NT2/D1 (cell line): ENCODE measurements around the gene FOXP1.

Experiments
- DNase-seq: peaks from one replicate; pipeline ENCODE4 v3.0.0-alpha.2; 2011; ENCODE audit warnings: low read depth, low spot score
- H3K27me3 ChIP-seq: 2 replicates; pipeline ENCODE4 v1.6.0; 2011; ENCODE audit warnings: mild to moderate bottlenecking; ENCODE audit not compliant: insufficient read length, insufficient read depth
- H3K36me3 ChIP-seq: 2 replicates; pipeline ENCODE4 v1.6.1; 2011; ENCODE audit warnings: mild to moderate bottlenecking, low read length, mixed read lengths; ENCODE audit not compliant: insufficient read depth, insufficient read length
- H3K4me1 ChIP-seq: 2 replicates; pipeline ENCODE4 v1.5.1; 2011; ENCODE audit not compliant: insufficient read depth, insufficient read length
- H3K4me3 ChIP-seq: 2 replicates; pipeline ENCODE4 v1.5.1; 2011; ENCODE audit warnings: low read depth; ENCODE audit not compliant: insufficient read length
- H3K9ac ChIP-seq: 2 replicates; pipeline ENCODE4 v1.6.0; 2011; ENCODE audit warnings: low read depth; ENCODE audit not compliant: insufficient read length
- H3K9me3 ChIP-seq: 2 replicates; pipeline ENCODE4 v1.5.1; 2011; ENCODE audit warnings: mild to moderate bottlenecking, low read length; ENCODE audit not compliant: insufficient read depth
- SUZ12 ChIP-seq: IDR thresholded peaks from 2 replicates; pipeline ENCODE4 v1.6.1; 2011; ENCODE audit not compliant: insufficient read length, insufficient read depth; ENCODE audit errors: extremely low read depth
- YY1 ChIP-seq: IDR thresholded peaks from 2 replicates; pipeline ENCODE4 v1.6.1; 2011; ENCODE audit not compliant: insufficient read length, insufficient read depth
- ZNF274 ChIP-seq: IDR thresholded peaks from 2 replicates; pipeline ENCODE4 v1.6.1; 2011; ENCODE audit warnings: mild to moderate bottlenecking, low read depth, low read length

Gene FOXP1

DNA sequence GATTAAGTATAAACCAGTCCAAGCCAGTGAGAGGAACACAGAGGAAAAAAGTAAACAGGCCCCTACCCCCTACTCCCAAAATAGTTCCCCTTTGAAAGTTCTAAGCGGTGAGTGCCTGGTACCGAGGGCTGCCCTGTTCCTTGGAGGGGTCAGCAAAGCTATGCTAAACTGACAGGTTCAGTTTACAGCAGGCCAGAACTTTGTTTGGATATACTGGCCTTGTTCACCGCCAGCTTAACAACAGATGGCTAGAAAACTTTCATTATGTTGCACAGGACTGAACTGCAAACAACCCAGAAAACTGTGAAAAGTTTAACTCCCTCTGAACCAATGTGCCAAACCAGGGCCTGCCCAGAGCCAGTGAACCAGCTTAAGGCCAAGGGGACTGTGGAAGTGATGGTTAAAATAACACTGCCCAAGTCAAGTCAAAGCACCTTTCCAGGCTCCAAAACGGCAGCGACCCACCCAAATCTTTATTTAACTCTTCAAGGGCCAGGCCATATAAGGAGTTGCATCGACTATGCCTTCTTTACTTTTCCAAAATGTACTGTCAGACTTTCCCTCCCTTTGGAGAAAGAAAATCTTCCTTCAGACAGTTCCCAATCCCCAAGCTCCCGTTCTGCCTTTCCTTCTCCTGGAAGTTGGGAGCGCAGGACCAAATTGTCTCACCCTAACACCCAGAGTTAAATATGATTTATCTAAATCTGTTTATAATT, 448.0 kb downstream of the FOXP1 start:
- no peaks in the 10 kb centered on the region for H3K36me3 ChIP-seq
- no peaks in the 10 kb centered on the region for H3K4me1 ChIP-seq
- TF ChIP-seq ZNF274: no peak
- no peak for TF ChIP-seq SUZ12
- TF ChIP-seq YY1: no peak

DNA sequence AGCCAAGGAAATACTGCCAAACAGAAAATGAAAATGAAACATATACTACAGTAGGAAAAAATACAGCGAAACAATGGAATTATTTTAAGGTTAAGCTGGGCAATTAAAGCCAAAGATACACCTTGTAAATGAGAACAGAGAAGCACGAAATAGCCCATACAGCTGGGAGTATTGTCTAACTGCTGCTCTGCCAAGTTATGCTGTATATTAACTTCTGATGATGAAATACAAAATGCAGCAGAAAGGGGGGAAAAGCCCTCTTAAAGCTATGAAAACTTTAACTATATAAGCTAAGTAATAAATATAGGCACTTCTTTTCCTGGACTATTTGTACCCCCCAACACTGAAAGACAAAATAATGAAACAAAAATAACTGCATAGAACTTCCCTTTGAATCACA, 449.0 kb downstream of the FOXP1 start:
- DNase-seq: no peak
- TF ChIP-seq SUZ12: no peak
- TF ChIP-seq YY1: no peak
- no peak for TF ChIP-seq ZNF274
- no peaks in the 10 kb centered on the region for H3K9me3 ChIP-seq
- no peaks in the 10 kb centered on the region for H3K36me3 ChIP-seq
- H3K9ac ChIP-seq: no peak overlapping the region
- no peaks in the 10 kb centered on the region for H3K27me3 ChIP-seq
- H3K4me3 ChIP-seq: no peak overlapping the region
- no peaks in the 10 kb centered on the region for H3K4me1 ChIP-seq

More for the DNA sequence above, 448.0 kb downstream of the FOXP1 start:
- DNase-seq: no peak
- H3K9me3 ChIP-seq: no peaks in the 10 kb centered on the region
- H3K4me3 ChIP-seq: no peak overlapping the region
- H3K9ac ChIP-seq: no peak overlapping the region
- H3K27me3 ChIP-seq: no peaks in the 10 kb centered on the region

- no peaks in the 10 kb centered on the region for H3K27me3 ChIP-seq
- no peaks in the 10 kb centered on the region for H3K36me3 ChIP-seq
- H3K9ac ChIP-seq: no peak overlapping the region
- no peak overlapping the region for H3K4me3 ChIP-seq
- H3K4me1 ChIP-seq: no peaks in the 10 kb centered on the region
- DNase-seq: no peak
- TF ChIP-seq YY1 (no peak), SUZ12 (no peak), ZNF274 (no peak)
- no peaks in the 10 kb centered on the region for H3K9me3 ChIP-seq
Observed at GRCh38 chr3:71133865-71134264, 449.7 kb downstream of the FOXP1 start.

- no peaks in the 10 kb centered on the region for H3K27me3 ChIP-seq
- no peak overlapping the region for H3K4me3 ChIP-seq
- H3K9ac ChIP-seq: no peak overlapping the region
- DNase-seq: no peak
- H3K9me3 ChIP-seq: no peaks in the 10 kb centered on the region
- H3K4me1 ChIP-seq: no peaks in the 10 kb centered on the region
- TF ChIP-seq SUZ12 (no peak), ZNF274 (no peak), YY1 (no peak)
- no peaks in the 10 kb centered on the region for H3K36me3 ChIP-seq
Observed at GRCh38 chr3:71132995-71133730, 450.4 kb downstream of the FOXP1 start.

GRCh38 chr3:71131375-71132314, 451.9 kb downstream of the FOXP1 start:
- H3K4me3 ChIP-seq: no peak overlapping the region

GRCh38 chr3:71130471-71131374, 452.8 kb downstream of the FOXP1 start:
- DNase-seq: peak; percentile 51
- peak overlapping the region; percentile 19 for H3K4me3 ChIP-seq
- H3K9me3 ChIP-seq: no peaks in the 10 kb centered on the region
- H3K27me3 ChIP-seq: no peaks in the 10 kb centered on the region
- H3K4me1 ChIP-seq: no peaks in the 10 kb centered on the region
- H3K36me3 ChIP-seq: no peaks in the 10 kb centered on the region
- peak overlapping the region; percentile 57 for H3K9ac ChIP-seq
- TF ChIP-seq SUZ12 (no peak), YY1 (no peak), ZNF274 (no peak)

More at GRCh38 chr3:71131375-71132314, 451.9 kb downstream of the FOXP1 start:
- TF ChIP-seq ZNF274 (no peak), SUZ12 (no peak), YY1 (no peak)
- Histone ChIP-seq H3K36me3 (no peaks in the 10 kb centered on the region), H3K9ac (no peak overlapping the region), H3K4me1 (no peaks in the 10 kb centered on the region), H3K9me3 (no peaks in the 10 kb centered on the region), H3K27me3 (no peaks in the 10 kb centered on the region)
- DNase-seq: no peak
